KMS-11 (cell line): ENCODE data around the gene LRRC4B.

Source experiments
- H2AFZ ChIP-seq: fragments of 200-600 bp; sonication (generic); 2 replicates; pipeline ENCODE4 v1.6.1; 2016; ENCODE audit warnings: antibody characterized with exemption, mixed run types, low read depth
- H3K27ac ChIP-seq: fragments of 200-600 bp; sonication (generic); 2 replicates; pipeline ENCODE4 v1.6.1; 2016; ENCODE audit warnings: mild to moderate bottlenecking, mixed run types
- H3K27me3 ChIP-seq: fragments of 200-600 bp; sonication (generic); 2 replicates; pipeline ENCODE4 v1.6.1; 2017; ENCODE audit warnings: mild to moderate bottlenecking, low read depth, mixed run types, moderate library complexity; ENCODE audit not compliant: insufficient read depth
- H3K36me3 ChIP-seq: fragments of 200-600 bp; sonication (generic); 2 replicates; pipeline ENCODE4 v1.6.1; 2017; ENCODE audit warnings: mild to moderate bottlenecking, mixed run types; ENCODE audit not compliant: insufficient read depth
- H3K4me1 ChIP-seq: fragments of 200-600 bp; sonication (generic); 2 replicates; pipeline ENCODE4 v1.6.1; 2016; ENCODE audit warnings: mild to moderate bottlenecking, low read depth, mixed run types; ENCODE audit not compliant: poor library complexity, severe bottlenecking
- H3K4me2 ChIP-seq: fragments of 200-600 bp; sonication (generic); 2 replicates; pipeline ENCODE4 v1.7.0; 2016; ENCODE audit warnings: mild to moderate bottlenecking, mixed run types
- H3K4me3 ChIP-seq: fragments of 200-600 bp; sonication (generic); IDR thresholded peaks from 2 replicates; pipeline ENCODE4 v1.6.1; 2017; ENCODE audit warnings: low read depth, low read length, mixed read lengths; ENCODE audit not compliant: insufficient read depth
- H3K79me2 ChIP-seq: fragments of 200-600 bp; sonication (generic); 2 replicates; pipeline ENCODE4 v1.6.1; 2016; ENCODE audit warnings: low read depth, mixed run types; ENCODE audit not compliant: insufficient read depth
- H3K9ac ChIP-seq: fragments of 200-600 bp; sonication (generic); 2 replicates; pipeline ENCODE4 v1.6.1; 2016; ENCODE audit warnings: mild to moderate bottlenecking, mixed run types
- H4K20me1 ChIP-seq: fragments of 200-600 bp; sonication (generic); 2 replicates; pipeline ENCODE4 v1.6.1; 2016; ENCODE audit warnings: mild to moderate bottlenecking, mixed run types; ENCODE audit not compliant: insufficient read depth
- TF ChIP-seq, protein P1 (sequence below): fragments of 200-600 bp; sonication (generic); conservative IDR thresholded peaks from 2 replicates; pipeline ENCODE4 v1.6.1; 2017; ENCODE audit warnings: low read depth, mild to moderate bottlenecking, antibody characterized with exemption, low read length, moderate library complexity, mixed read lengths

Gene LRRC4B

DNA sequence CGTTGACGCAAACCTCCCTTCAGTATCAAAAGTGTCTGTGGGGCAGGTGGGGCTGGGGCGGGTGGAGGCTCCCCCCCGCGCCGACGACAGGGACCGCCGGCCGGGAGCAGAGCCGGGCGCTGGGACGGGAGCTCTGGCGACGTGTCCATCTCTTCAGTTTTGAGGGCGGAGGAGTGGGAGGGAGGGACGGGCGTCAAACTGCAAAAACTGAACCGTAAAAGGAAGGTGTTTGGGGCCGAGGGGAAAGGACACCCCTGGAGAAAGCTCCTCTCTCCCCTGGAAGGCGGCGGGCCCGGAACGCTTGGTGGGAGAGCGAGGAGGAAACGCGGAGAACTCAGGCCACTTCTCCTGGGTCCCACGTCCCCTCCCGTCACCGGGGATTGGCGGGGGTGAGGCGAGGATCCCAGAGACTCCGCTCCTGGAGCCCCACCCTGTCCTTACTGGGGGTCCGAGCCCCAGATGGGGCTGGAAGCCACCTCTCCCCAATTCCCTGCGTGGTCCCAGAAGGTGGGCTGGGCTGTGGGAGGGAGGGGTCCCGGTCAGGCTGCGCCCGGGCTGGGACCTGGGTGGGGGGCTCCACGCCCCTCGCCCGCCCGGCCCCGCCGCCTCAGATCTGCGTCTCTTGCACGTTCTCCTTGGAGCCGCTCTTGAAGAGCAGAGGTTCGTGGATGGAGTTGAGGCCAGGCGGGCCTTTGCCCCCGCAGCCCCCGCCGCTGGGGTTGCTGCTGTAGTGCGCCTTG, 51.1 kb downstream of the LRRC4B start:
- peaks cover 30% of the 10 kb centered on the region for H3K27me3 ChIP-seq
- no peak overlapping the region for H3K27ac ChIP-seq
- no peak overlapping the region for H3K9ac ChIP-seq
- H4K20me1 ChIP-seq, result no peaks in the 10 kb centered on the region
- no peaks in the 10 kb centered on the region for H3K36me3 ChIP-seq
- no peaks in the 10 kb centered on the region for H3K79me2 ChIP-seq
- TF ChIP-seq, protein P1, sequence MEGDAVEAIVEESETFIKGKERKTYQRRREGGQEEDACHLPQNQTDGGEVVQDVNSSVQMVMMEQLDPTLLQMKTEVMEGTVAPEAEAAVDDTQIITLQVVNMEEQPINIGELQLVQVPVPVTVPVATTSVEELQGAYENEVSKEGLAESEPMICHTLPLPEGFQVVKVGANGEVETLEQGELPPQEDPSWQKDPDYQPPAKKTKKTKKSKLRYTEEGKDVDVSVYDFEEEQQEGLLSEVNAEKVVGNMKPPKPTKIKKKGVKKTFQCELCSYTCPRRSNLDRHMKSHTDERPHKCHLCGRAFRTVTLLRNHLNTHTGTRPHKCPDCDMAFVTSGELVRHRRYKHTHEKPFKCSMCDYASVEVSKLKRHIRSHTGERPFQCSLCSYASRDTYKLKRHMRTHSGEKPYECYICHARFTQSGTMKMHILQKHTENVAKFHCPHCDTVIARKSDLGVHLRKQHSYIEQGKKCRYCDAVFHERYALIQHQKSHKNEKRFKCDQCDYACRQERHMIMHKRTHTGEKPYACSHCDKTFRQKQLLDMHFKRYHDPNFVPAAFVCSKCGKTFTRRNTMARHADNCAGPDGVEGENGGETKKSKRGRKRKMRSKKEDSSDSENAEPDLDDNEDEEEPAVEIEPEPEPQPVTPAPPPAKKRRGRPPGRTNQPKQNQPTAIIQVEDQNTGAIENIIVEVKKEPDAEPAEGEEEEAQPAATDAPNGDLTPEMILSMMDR, result no peak
- no peak overlapping the region for H3K4me3 ChIP-seq
- H2AFZ ChIP-seq, result no peak overlapping the region
- no peak overlapping the region for H3K4me2 ChIP-seq
- H3K4me1 ChIP-seq, result no peaks in the 10 kb centered on the region

DNA sequence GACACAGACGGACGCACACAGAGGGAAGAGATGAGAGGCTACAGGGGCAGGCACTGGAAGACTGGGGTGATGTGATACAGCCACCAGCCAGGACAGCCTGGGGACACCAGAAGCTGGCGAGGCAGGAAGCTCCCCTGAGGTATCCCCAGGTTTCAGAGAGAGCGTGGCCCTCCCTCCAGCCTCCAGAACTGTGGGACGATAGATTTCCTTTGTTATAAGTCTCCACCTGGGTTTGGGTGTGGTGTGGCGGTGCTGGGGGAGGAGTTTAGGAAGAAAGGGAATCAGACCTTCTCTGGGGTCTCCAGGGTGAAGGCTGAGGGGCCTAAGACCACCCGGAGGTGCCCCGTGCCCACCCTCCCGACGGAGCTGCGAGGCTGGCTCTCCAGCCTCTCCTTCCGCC, 51.8 kb downstream of the LRRC4B start:
- H3K27ac ChIP-seq, result no peak overlapping the region
- H3K27me3 ChIP-seq, result peaks cover 25% of the 10 kb centered on the region
- no peak overlapping the region for H3K4me2 ChIP-seq
- H3K9ac ChIP-seq, result no peak overlapping the region
- H3K79me2 ChIP-seq, result no peaks in the 10 kb centered on the region
- no peaks in the 10 kb centered on the region for H3K4me1 ChIP-seq
- TF ChIP-seq, protein P1, result no peak
- H3K36me3 ChIP-seq, result no peaks in the 10 kb centered on the region
- H4K20me1 ChIP-seq, result no peaks in the 10 kb centered on the region
- H3K4me3 ChIP-seq, result no peak overlapping the region
- H2AFZ ChIP-seq, result no peak overlapping the region

DNA sequence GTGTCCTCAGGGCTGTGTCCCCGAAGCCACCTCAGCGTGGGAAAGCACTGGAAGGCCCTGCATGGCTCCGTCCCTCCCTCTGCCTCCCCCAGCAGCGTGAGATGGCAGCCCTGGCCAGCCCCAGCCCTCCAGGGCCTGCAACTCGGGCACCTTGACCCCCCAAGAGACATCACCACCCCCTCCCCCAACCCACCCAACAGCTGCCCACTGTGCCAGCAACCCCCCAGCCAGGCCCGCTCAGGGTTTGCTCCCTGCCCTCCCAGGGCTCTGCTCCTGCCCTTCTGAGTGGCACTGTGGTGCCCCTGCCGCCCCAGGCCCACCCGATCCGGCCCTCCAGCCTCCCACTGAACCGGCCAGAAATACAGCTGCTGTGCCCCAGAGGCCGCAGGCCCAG, 53.1 kb downstream of the LRRC4B start:
- Histone ChIP-seq H3K79me2 (no peaks in the 10 kb centered on the region; the same call in 1 of the 2 replicates), H3K36me3 (no peaks in the 10 kb centered on the region), H2AFZ (no peak overlapping the region), H4K20me1 (no peaks in the 10 kb centered on the region), H3K27ac (no peak overlapping the region), H3K4me1 (no peaks in the 10 kb centered on the region), H3K4me3 (no peak overlapping the region), H3K9ac (no peak overlapping the region), H3K27me3 (peaks cover 16% of the 10 kb centered on the region; the same call in 1 of the 2 replicates), H3K4me2 (no peak overlapping the region)
- TF ChIP-seq, protein P1, result no peak

DNA sequence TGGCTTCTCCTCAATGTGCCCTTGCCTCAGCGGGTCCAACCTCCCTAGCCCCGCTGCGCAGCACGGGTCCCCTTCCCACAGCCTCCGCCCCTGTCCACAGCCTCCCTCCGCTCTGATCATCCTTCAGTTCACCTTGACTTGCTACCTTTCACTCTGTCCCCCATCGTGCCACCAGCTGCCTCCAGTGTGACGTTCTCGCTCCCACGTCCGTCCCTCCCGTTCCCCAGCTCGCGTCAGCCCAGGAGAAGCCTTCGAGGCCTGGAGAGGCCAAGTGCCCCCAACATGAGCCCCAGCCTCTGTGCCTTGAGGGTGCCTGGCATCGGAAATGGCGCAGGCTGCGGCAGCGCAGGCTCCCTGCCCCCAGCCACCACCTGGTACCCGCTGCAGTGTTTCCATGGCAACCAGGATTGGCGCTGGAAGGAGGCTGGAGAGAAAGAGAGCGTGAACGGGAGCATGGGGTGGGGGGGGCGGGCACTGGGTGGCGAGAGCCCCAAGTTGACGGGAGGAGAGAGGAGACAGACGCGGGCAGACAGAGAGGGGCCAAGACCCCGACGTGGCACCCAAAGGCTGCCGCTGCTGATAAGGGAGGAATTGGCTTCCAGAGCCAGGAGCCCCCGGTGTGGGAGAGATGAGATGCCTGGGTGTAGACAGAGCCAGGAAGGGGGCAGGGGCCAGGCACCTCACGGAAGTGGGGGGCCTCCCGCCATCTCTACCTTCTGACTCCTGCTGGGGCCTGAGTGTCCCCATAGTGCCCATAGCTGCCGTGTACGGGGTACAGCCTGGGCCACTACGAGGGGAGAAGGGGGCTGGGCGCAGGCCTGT, 53.7 kb downstream of the LRRC4B start:
- no peaks in the 10 kb centered on the region for H4K20me1 ChIP-seq
- H3K27ac ChIP-seq, result no peak overlapping the region
- H2AFZ ChIP-seq, result no peak overlapping the region
- no peaks in the 10 kb centered on the region; the same call in 1 of the 2 replicates for H3K79me2 ChIP-seq
- no peak overlapping the region for H3K4me2 ChIP-seq
- H3K27me3 ChIP-seq, result peaks cover 12% of the 10 kb centered on the region; the same call in 1 of the 2 replicates
- H3K4me1 ChIP-seq, result no peaks in the 10 kb centered on the region
- no peak overlapping the region for H3K4me3 ChIP-seq
- H3K9ac ChIP-seq, result no peak overlapping the region
- H3K36me3 ChIP-seq, result no peaks in the 10 kb centered on the region
- TF ChIP-seq, protein P1, result no peak
